GM23338 (cell line): Measurements from ENCODE around the gene UBA1. TPM values are rescaled to one million over a fixed set of nuclear protein-coding genes. Genes with fewer than 3 reads are reported as not detected.

Experiments
- ATAC-seq: fragments of 200-7000 bp; cut with Tn5 transposase; 3 replicates; pipeline ENCODE4 v1.9.1; 2020
- DNase-seq: peaks from one replicate; pipeline ENCODE4 v3.0.0-alpha.2; 2015; ENCODE audit warnings: low spot score
- H2AFZ ChIP-seq: fragments of 200-600 bp; sonication (generic); 2 replicates; pipeline ENCODE4 v1.8.0; 2016; ENCODE audit warnings: antibody characterized with exemption, mild to moderate bottlenecking, moderate library complexity
- H3F3A ChIP-seq: fragments of 200-600 bp; sonication (generic); replicated peaks from 2 replicates; pipeline ENCODE4 v1.8.0; 2017; ENCODE audit warnings: antibody characterized with exemption, mixed run types, low read depth
- H3K27ac ChIP-seq: fragments of 200-600 bp; sonication (generic); 2 replicates; pipeline ENCODE4 v1.6.1; 2016; ENCODE audit warnings: low read depth
- H3K27me3 ChIP-seq: fragments of 200-600 bp; sonication (generic); 2 replicates; pipeline ENCODE4 v1.8.0; 2016; ENCODE audit warnings: mild to moderate bottlenecking, mixed run types, moderate library complexity; ENCODE audit not compliant: insufficient read depth
- H3K36me3 ChIP-seq: fragments of 200-600 bp; sonication (generic); 2 replicates; pipeline ENCODE4 v1.8.0; 2016; ENCODE audit warnings: mild to moderate bottlenecking; ENCODE audit not compliant: insufficient read depth
- H3K4me1 ChIP-seq: fragments of 200-600 bp; sonication (generic); 2 replicates; pipeline ENCODE4 v1.8.0; 2016; ENCODE audit warnings: mild to moderate bottlenecking, moderate library complexity; ENCODE audit not compliant: insufficient read depth
- H3K4me2 ChIP-seq: fragments of 200-600 bp; sonication (generic); 2 replicates; pipeline ENCODE4 v1.7.1; 2017; ENCODE audit warnings: mixed run types
- H3K4me3 ChIP-seq: fragments of 200-600 bp; sonication (generic); 2 replicates; pipeline ENCODE4 v1.6.1; 2016; ENCODE audit warnings: mixed run types
- H3K79me2 ChIP-seq: fragments of 200-600 bp; sonication (generic); replicated peaks from 2 replicates; pipeline ENCODE4 v1.8.0; 2017; ENCODE audit warnings: mild to moderate bottlenecking; ENCODE audit not compliant: insufficient read depth
- H3K9me2 ChIP-seq: fragments of 200-600 bp; sonication (generic); 2 replicates; pipeline ENCODE4 v1.8.0; 2017; ENCODE audit not compliant: insufficient read depth
- H4K20me1 ChIP-seq: fragments of 200-600 bp; sonication (generic); replicated peaks from 2 replicates; pipeline ENCODE4 v1.8.0; 2017; ENCODE audit warnings: mild to moderate bottlenecking; ENCODE audit not compliant: insufficient read depth
- H3K27ac Mint-ChIP-seq: 2 replicates; pipeline ENCODE4 v1.8.0; 2020; ENCODE audit warnings: inconsistent platforms, mild to moderate bottlenecking, moderate library complexity, mixed read lengths
- H3K27me3 Mint-ChIP-seq: 3 replicates; pipeline ENCODE4 v1.8.0; 2022; ENCODE audit warnings: low read depth, mild to moderate bottlenecking, moderate library complexity, mixed read lengths, inconsistent platforms; ENCODE audit not compliant: insufficient read depth, poor library complexity
- H3K36me3 Mint-ChIP-seq: 3 replicates; pipeline ENCODE4 v1.8.0; 2021; ENCODE audit warnings: low read depth, mild to moderate bottlenecking, inconsistent platforms, moderate library complexity, mixed read lengths
- H3K4me1 Mint-ChIP-seq: 3 replicates; pipeline ENCODE4 v1.8.0; 2020; ENCODE audit warnings: mild to moderate bottlenecking, inconsistent platforms, mixed read lengths
- H3K4me3 Mint-ChIP-seq: 3 replicates; pipeline ENCODE4 v1.8.0; 2021; ENCODE audit warnings: moderate library complexity, mild to moderate bottlenecking, inconsistent platforms, mixed read lengths
- H3K9me3 Mint-ChIP-seq: 3 replicates; pipeline ENCODE4 v1.8.0; 2020; ENCODE audit warnings: moderate library complexity, mild to moderate bottlenecking, inconsistent platforms, mixed read lengths
- CREB1 ChIP-seq: fragments of 250-450 bp; sonication (Bioruptor Pico); IDR thresholded peaks from 2 replicates; pipeline ENCODE4 v1.5.0; 2020; ENCODE audit warnings: low read depth, mild to moderate bottlenecking, moderate library complexity
- CTCF ChIP-seq, 2 experiments: fragments of 200-600 bp in 1 of 2; sonication (generic) in 1 of 2; conservative IDR thresholded peaks; 2 replicates each; pipeline versions ENCODE4 v1.5.1 to v1.6.1; 2016 to 2017; ENCODE audit warnings: antibody characterized with exemption in 2 of 2, low read depth in 2 of 2, mild to moderate bottlenecking in 2 of 2, moderate library complexity in 1 of 2
- EZH2 ChIP-seq: fragments of 200-600 bp; sonication (generic); IDR thresholded peaks from one replicate; pipeline ENCODE4 v1.8.0; 2017; ENCODE audit warnings: antibody characterized with exemption, mild to moderate bottlenecking, low read depth; ENCODE audit not compliant: unreplicated experiment
- EZH2phosphoT487 ChIP-seq: fragments of 200-600 bp; sonication (generic); IDR thresholded peaks from one replicate; pipeline ENCODE4 v1.8.1; 2018; ENCODE audit warnings: antibody characterized with exemption; ENCODE audit not compliant: unreplicated experiment
- JUNB ChIP-seq: IDR thresholded peaks from one replicate; pipeline ENCODE4 v1.6.1; 2016; ENCODE audit warnings: antibody characterized with exemption; ENCODE audit not compliant: unreplicated experiment
- NANOG ChIP-seq: IDR thresholded peaks from 2 replicates; pipeline ENCODE4 v1.6.1; 2016; ENCODE audit warnings: antibody characterized with exemption, borderline replicate concordance
- POLR2AphosphoS5 ChIP-seq: IDR thresholded peaks from 2 replicates; pipeline ENCODE4 v1.6.1; 2016; ENCODE audit warnings: antibody characterized with exemption, low read depth
- REST ChIP-seq: IDR thresholded peaks from one replicate; pipeline ENCODE4 v1.6.1; 2018; ENCODE audit warnings: antibody characterized with exemption; ENCODE audit not compliant: unreplicated experiment
- STAT1 ChIP-seq: IDR thresholded peaks from one replicate; pipeline ENCODE4 v1.6.1; 2016; ENCODE audit warnings: antibody characterized with exemption; ENCODE audit not compliant: unreplicated experiment
- ZNF114 ChIP-seq: fragments of 250-450 bp; sonication (Bioruptor Pico); IDR thresholded peaks from 2 replicates; pipeline ENCODE4 v1.5.0; 2020; ENCODE audit warnings: mild to moderate bottlenecking, moderate library complexity
- ZNF331 ChIP-seq: fragments of 250-450 bp; sonication (Bioruptor Pico); IDR thresholded peaks from 2 replicates; pipeline ENCODE4 v1.5.0; 2020; ENCODE audit warnings: low read depth, mild to moderate bottlenecking, moderate library complexity
- ZNF462 ChIP-seq: fragments of 250-450 bp; sonication (Bioruptor Pico); IDR thresholded peaks from 2 replicates; pipeline ENCODE4 v1.5.0; 2020; ENCODE audit warnings: mild to moderate bottlenecking, moderate library complexity
- polyA plus RNA-seq: library from polyadenylated mRNA; unstranded; fragments of >200 nt; fragmentation: Nextera tagmentation; extraction: Ambion mirVana; gene quantifications from 2 replicates; pipeline ENCODE4 v1.2.1, GENCODE V29; 2016
- total RNA-seq: library from RNA; depleted of rRNA; stranded (reverse); fragments of >200 nt; shearing (Covaris generic); gene quantifications from 2 replicates; pipeline ENCODE4 v1.2.3, GENCODE V29; 2014
- TF ChIP-seq, protein P1 (sequence below): IDR thresholded peaks from 2 replicates; pipeline ENCODE4 v1.6.1; 2016; ENCODE audit warnings: antibody characterized with exemption

The UBA1 gene
- total and polyA plus RNA-seq, 2 experiments from 2014 or later, result 104 to 377 TPM

DNA sequence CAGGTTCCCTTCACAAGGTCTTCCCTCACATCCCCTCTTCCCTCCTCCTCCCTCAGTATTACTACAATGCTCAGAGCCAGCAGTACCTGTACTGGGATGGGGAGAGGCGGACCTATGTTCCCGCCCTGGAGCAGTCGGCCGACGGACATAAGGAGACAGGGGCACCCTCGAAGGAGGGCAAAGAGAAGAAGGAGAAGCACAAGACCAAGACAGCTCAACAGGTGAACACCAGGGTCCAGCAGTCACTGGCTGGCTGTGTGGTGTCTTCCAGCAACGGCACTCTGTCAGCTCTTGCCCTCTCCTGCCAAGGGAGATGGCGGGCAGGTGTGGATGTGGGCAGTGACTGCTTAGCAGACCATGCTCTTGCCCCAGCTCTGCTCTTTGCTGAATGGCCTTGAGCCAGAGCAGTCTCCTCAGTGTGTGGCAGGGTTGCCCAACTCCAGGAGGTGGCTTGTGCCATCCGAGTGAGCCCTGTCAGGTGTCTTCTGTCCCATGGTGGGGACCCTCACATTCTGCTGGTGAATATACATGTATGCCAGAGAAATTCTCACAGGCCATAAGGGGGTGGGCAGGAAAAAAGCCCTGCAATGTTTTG lies 11.4 kb upstream of the UBA1 start:
- ATAC-seq, result no peak

More for the DNA sequence above, 11.4 kb upstream of the UBA1 start:
- Mint-ChIP-seq H3K4me1 (no peaks in the 10 kb centered on the region), H3K4me3 (no peak overlapping the region), H3K27ac (no peak overlapping the region), H3K27me3 (peaks cover 2% of the 10 kb centered on the region), H3K36me3 (peaks cover 45% of the 10 kb centered on the region), H3K9me3 (no peaks in the 10 kb centered on the region)
- no peaks in the 10 kb centered on the region for H3K9me2 ChIP-seq
- H3K4me1 ChIP-seq, result no peaks in the 10 kb centered on the region
- no peak overlapping the region for H3K27ac ChIP-seq
- H3K27me3 ChIP-seq, result no peaks in the 10 kb centered on the region
- DNase-seq, result no peak
- no peak overlapping the region for H3K4me2 ChIP-seq
- no peak overlapping the region for H2AFZ ChIP-seq
- H3K4me3 ChIP-seq, result no peak overlapping the region
- no peaks in the 10 kb centered on the region for H3K79me2 ChIP-seq
- 0 out of 2 replicates have a peak, but pooled peaks cover 1% of the 10 kb centered on the region for H3F3A ChIP-seq
- no peaks in the 10 kb centered on the region for H4K20me1 ChIP-seq
- TF ChIP-seq CREB1 (no peak), CTCF (conservative IDR thresholded peaks at IDR 0.05; ENCODE audit: low read depth in 2 of 2) (no peak), ZNF331 (CRISPR knock-in tag) (no peak), STAT1 (no peak), JUNB (no peak), ZNF462 (no peak), ZNF114 (CRISPR knock-in tag) (no peak), REST (no peak), POLR2AphosphoS5 (no peak), EZH2phosphoT487 (no peak), EZH2 (no peak), NANOG (no peak)
- TF ChIP-seq, protein P1, sequence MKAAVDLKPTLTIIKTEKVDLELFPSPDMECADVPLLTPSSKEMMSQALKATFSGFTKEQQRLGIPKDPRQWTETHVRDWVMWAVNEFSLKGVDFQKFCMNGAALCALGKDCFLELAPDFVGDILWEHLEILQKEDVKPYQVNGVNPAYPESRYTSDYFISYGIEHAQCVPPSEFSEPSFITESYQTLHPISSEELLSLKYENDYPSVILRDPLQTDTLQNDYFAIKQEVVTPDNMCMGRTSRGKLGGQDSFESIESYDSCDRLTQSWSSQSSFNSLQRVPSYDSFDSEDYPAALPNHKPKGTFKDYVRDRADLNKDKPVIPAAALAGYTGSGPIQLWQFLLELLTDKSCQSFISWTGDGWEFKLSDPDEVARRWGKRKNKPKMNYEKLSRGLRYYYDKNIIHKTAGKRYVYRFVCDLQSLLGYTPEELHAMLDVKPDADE, result no peak
- H3K36me3 ChIP-seq, result no peaks in the 10 kb centered on the region
